Stimulated activated CD4-positive, alpha-beta T cell treated with anti-CD3 and anti-CD28 coated beads, Interleukin-1b, Interleukin-23, amount 100 ng/mL, for 1 hour (primary cell): Measurements from ENCODE around the gene HSPA12A.

Source experiments
- DNase-seq, 2 donors: peaks; one replicate each; pipeline ENCODE4 v3.0.0-alpha.2; 2020; ENCODE audit warnings: low read depth in 2 of 2

The HSPA12A gene

GRCh38 chr10:116629340-116629739 lies 113.0 kb downstream of the HSPA12A start:
- no peak for DNase-seq

GRCh38 chr10:116627386-116627933 lies 114.9 kb downstream of the HSPA12A start:
- no peak for DNase-seq

- no peak for DNase-seq
Observed at GRCh38 chr10:116626815-116627214, 115.6 kb downstream of the HSPA12A start.

GRCh38 chr10:116625845-116626244 lies 116.5 kb downstream of the HSPA12A start:
- DNase-seq: no peak

GRCh38 chr10:116621934-116622655 lies 120.3 kb downstream of the HSPA12A start:
- DNase-seq: no peak

- DNase-seq: no peak
Observed at GRCh38 chr10:116621476-116621875, 120.9 kb downstream of the HSPA12A start.
